ENCODE results near the gene SPATA31D3. TPM values are rescaled to one million over a fixed set of nuclear protein-coding genes. Genes with fewer than 3 reads are reported as not detected.
"Not testable (repeated sequence)": the region's sequence is repeated elsewhere in the genome, so short reads cannot be mapped to it uniquely, and the experiment has no call there.

SPATA31D3 gene
- polyA plus RNA-seq, 1 donor, result not detected

DNA sequence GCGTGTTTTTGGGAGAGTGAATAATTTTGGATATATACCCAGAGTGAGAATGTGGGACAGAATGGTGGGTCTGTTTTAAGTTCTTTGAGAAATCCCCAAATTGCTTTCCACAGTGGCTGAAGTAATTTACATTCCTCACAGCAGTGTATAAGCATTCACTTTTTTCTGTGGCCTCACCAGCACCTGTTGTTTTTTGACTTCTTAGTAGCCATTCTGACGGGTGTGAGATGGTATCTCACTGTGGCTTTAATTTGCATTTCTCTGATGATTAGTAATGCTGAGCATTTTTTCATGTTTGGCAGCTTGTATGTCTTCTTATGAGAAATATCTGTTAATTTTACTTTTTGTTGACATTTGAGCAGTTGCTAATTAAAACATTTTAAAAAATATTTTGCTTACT lies 35.9 kb downstream of the SPATA31D3 start:
- no peak for DNase-seq

DNA sequence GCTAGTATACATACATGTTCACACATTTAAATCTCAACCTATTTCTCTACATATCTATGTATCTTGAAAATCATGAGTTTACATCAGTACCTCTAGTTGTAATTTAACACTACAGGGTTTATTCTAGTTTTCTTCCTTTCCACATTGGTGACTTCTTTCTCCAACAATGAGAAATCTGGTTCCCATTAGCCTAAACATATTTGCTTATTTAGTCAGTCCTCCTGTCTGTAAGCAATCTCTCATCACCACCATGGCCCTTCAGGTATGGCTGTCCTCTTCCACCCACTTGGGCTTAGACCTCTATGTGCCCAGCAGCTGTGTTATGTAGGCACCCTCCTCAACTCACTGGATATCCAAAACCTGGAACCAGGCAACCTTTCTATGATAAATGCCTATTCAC lies 37.3 kb downstream of the SPATA31D3 start:
- no peak for DNase-seq

DNA sequence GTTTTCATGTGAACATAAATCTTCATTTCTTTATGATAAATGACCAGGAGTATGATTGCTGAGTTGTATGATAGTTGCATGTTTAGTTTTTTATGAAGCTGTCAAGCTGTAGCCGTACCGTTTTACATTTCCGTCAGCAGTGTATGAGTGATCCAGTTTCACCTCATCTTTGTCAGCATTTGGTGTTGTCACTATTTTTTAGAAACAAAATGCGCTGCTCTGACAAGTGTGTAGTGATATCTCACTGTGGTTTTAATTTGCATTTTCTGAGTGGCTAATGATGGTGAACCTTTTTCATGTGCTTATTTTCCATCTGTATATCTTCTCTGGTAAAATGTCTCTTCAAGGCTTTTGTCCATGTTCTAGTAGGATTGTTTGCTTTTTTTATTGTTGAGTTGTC lies 38.6 kb downstream of the SPATA31D3 start:
- no peak for DNase-seq

DNA sequence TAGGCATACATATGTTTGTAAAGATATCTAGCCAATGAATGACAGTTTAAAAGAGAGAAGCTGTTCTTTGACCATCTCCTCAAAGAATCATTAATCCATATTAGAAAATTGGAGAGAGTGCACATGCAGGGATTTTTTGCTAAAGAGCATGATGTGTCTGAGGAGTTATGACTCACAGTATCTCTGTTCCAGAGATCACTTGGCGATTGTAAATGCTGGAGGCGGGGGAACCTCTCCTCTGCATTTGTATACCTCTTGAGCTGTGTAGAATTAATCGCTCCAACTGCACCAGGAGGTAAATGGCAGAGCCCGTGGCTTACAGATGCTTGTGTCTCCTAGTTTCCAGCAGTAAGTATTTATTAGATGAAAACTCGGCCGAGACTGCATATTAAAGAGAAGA lies 41.6 kb downstream of the SPATA31D3 start:
- DNase-seq, result no peak

DNA sequence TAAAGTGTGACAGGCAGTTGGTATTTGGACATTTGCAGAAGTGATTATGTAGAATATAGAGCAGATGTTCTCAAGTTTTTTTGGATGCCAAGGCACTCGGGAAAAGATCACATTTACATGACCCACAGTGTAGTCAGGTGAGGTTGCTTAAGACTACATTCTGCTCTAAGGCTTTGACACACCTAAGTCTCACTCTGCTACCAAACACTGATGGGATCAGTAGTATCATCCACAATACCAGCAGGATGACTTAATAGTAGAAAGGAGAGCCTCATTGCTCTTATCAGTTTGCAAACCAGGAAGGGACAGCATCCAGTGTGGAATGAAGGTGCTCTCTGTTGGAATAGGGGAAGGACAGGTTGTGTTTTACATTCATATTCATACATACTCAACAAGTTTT lies 42.8 kb downstream of the SPATA31D3 start:
- DNase-seq, result no peak

DNA sequence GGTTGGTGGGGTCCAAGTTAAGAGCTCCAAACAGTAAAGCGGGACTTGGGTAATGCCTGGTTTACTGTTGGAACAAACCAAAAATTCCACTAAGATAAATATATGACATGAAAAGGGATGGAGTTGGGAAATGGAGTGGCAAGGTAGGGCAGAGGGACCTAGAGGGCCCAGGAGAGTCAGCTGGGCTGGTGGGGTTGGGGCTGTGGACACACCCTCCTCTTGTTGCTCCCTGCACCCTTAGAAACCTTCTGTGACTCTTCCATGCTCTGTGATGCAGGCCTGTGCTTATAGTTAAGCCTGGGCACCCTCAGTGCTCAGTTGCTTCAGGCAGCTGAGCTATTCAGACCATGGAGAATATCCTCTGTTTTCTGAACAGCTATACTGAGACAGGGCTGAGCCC lies 45.2 kb downstream of the SPATA31D3 start, which contains the start of gene SPATA31D1:
Gene SPATA31D1 (plus strand): TSS at position 301 of the 400 bp plus-strand sequence. CDS start 47 bp downstream, at position 348.
- DNase-seq, result not testable (repeated sequence)

DNA sequence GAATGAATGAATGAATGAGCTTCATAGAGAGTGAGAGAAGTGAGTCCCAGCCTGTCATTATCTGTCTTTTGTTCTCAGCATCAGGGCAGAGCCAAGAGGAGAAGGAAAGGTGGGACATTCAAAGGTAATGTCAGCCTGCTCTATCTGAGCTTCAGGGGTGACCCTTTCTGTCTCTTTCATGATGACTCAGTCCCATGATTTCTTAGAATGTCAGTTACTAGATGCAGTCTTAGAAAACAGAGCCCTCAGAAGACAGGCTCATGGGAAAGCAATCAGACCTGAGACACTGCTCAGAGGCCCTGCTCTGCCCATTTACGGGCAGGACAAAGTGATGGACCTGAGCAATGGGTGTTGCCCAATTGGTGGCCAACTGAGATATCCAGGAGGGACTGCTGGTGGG lies 46.4 kb downstream of the SPATA31D3 start:
- no peak for DNase-seq

DNA sequence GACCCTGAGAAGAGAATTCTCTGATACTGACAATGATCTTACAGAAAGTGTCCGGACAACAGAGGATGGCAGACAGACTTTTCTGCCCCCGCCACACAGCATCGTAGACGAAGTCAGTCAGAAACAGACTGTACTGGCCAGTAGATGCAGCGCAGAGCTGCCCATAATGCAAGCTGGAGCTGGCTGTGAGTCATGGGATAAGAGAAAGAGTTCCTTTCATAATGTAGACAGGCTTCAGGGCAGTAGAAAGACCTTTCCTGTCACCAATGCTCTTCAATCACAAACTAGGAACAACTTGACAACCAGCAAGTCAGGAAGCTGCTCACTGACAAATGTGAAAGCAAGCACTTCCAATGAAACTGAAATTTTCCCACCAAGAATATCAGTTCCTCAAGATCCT lies 50.4 kb downstream of the SPATA31D3 start:
- no peak for DNase-seq

Other genes with a start within 250 kb of the SPATA31D3 start
- gene SPATA31D4, start 15.1 kb upstream of the SPATA31D3 start, polyA plus RNA-seq (ENCODE audit: insufficient read length), result not detected
- gene SPATA31D1, start 45.3 kb downstream of the SPATA31D3 start, polyA plus RNA-seq (ENCODE audit: insufficient read length), result not detected

All from hindlimb muscle (tissue), 1 donor.